KMS-11 (cell line): Measurements from ENCODE around the gene NXT1.

Experiments used
- H2AFZ ChIP-seq: fragments of 200-600 bp; sonication (generic); 2 replicates; pipeline ENCODE4 v1.6.1; 2016; ENCODE audit warnings: antibody characterized with exemption, mixed run types, low read depth
- H3K27ac ChIP-seq: fragments of 200-600 bp; sonication (generic); 2 replicates; pipeline ENCODE4 v1.6.1; 2016; ENCODE audit warnings: mild to moderate bottlenecking, mixed run types
- H3K27me3 ChIP-seq: fragments of 200-600 bp; sonication (generic); 2 replicates; pipeline ENCODE4 v1.6.1; 2017; ENCODE audit warnings: mild to moderate bottlenecking, low read depth, mixed run types, moderate library complexity; ENCODE audit not compliant: insufficient read depth
- H3K36me3 ChIP-seq: fragments of 200-600 bp; sonication (generic); 2 replicates; pipeline ENCODE4 v1.6.1; 2017; ENCODE audit warnings: mild to moderate bottlenecking, mixed run types; ENCODE audit not compliant: insufficient read depth
- H3K4me1 ChIP-seq: fragments of 200-600 bp; sonication (generic); 2 replicates; pipeline ENCODE4 v1.6.1; 2016; ENCODE audit warnings: mild to moderate bottlenecking, low read depth, mixed run types; ENCODE audit not compliant: poor library complexity, severe bottlenecking
- H3K4me2 ChIP-seq: fragments of 200-600 bp; sonication (generic); 2 replicates; pipeline ENCODE4 v1.7.0; 2016; ENCODE audit warnings: mild to moderate bottlenecking, mixed run types
- H3K4me3 ChIP-seq: fragments of 200-600 bp; sonication (generic); IDR thresholded peaks from 2 replicates; pipeline ENCODE4 v1.6.1; 2017; ENCODE audit warnings: low read depth, low read length, mixed read lengths; ENCODE audit not compliant: insufficient read depth
- H3K79me2 ChIP-seq: fragments of 200-600 bp; sonication (generic); 2 replicates; pipeline ENCODE4 v1.6.1; 2016; ENCODE audit warnings: low read depth, mixed run types; ENCODE audit not compliant: insufficient read depth
- H3K9ac ChIP-seq: fragments of 200-600 bp; sonication (generic); 2 replicates; pipeline ENCODE4 v1.6.1; 2016; ENCODE audit warnings: mild to moderate bottlenecking, mixed run types
- H4K20me1 ChIP-seq: fragments of 200-600 bp; sonication (generic); 2 replicates; pipeline ENCODE4 v1.6.1; 2016; ENCODE audit warnings: mild to moderate bottlenecking, mixed run types; ENCODE audit not compliant: insufficient read depth
- CTCF ChIP-seq: fragments of 200-600 bp; sonication (generic); conservative IDR thresholded peaks from 2 replicates; pipeline ENCODE4 v1.6.1; 2017; ENCODE audit warnings: low read depth, mild to moderate bottlenecking, antibody characterized with exemption, low read length, moderate library complexity, mixed read lengths

The NXT1 gene

GRCh38 chr20:23387118-23387443 is 36.5 kb downstream of the NXT1 start:
- H2AFZ ChIP-seq, result no peak overlapping the region
- H3K36me3 ChIP-seq, result no peaks in the 10 kb centered on the region
- H3K9ac ChIP-seq, result no peak overlapping the region
- TF ChIP-seq CTCF, result no peak
- H3K4me2 ChIP-seq, result no peak overlapping the region
- no peaks in the 10 kb centered on the region for H3K79me2 ChIP-seq
- no peaks in the 10 kb centered on the region for H3K4me1 ChIP-seq
- H4K20me1 ChIP-seq, result no peaks in the 10 kb centered on the region
- no peak overlapping the region for H3K27ac ChIP-seq
- H3K27me3 ChIP-seq, result no peaks in the 10 kb centered on the region
- H3K4me3 ChIP-seq, result no peak overlapping the region

GRCh38 chr20:23390091-23390774 is 39.6 kb downstream of the NXT1 start:
- no peak for TF ChIP-seq CTCF
- Histone ChIP-seq H3K4me3 (no peak overlapping the region), H3K79me2 (no peaks in the 10 kb centered on the region), H3K27ac (no peak overlapping the region), H3K4me2 (no peak overlapping the region), H3K9ac (no peak overlapping the region), H2AFZ (no peak overlapping the region), H3K4me1 (no peaks in the 10 kb centered on the region), H3K36me3 (no peaks in the 10 kb centered on the region), H4K20me1 (no peaks in the 10 kb centered on the region), H3K27me3 (no peaks in the 10 kb centered on the region)

- Histone ChIP-seq H3K9ac (no peak overlapping the region), H3K27me3 (no peaks in the 10 kb centered on the region), H4K20me1 (no peaks in the 10 kb centered on the region), H3K27ac (no peak overlapping the region), H3K4me2 (no peak overlapping the region), H3K4me1 (no peaks in the 10 kb centered on the region), H3K4me3 (no peak overlapping the region), H3K36me3 (no peaks in the 10 kb centered on the region), H2AFZ (no peak overlapping the region), H3K79me2 (no peaks in the 10 kb centered on the region)
- TF ChIP-seq CTCF, result no peak
Observed at GRCh38 chr20:23391707-23392310, 41.2 kb downstream of the NXT1 start.

- no peak for TF ChIP-seq CTCF
Observed at GRCh38 chr20:23393996-23394775, 43.6 kb downstream of the NXT1 start.

More at GRCh38 chr20:23393996-23394775, 43.6 kb downstream of the NXT1 start:
- no peak overlapping the region for H3K9ac ChIP-seq
- H3K27me3 ChIP-seq, result no peaks in the 10 kb centered on the region
- no peaks in the 10 kb centered on the region for H4K20me1 ChIP-seq
- no peak overlapping the region for H3K4me2 ChIP-seq
- no peaks in the 10 kb centered on the region for H3K79me2 ChIP-seq
- no peaks in the 10 kb centered on the region for H3K4me1 ChIP-seq
- H3K27ac ChIP-seq, result no peak overlapping the region
- H2AFZ ChIP-seq, result no peak overlapping the region
- H3K4me3 ChIP-seq, result no peak overlapping the region
- no peaks in the 10 kb centered on the region for H3K36me3 ChIP-seq
